Pancreas (tissue), 10 donors: Measurements from ENCODE around the gene AUTS2. TPM values are rescaled to one million over a fixed set of nuclear protein-coding genes. Genes with fewer than 3 reads are reported as not detected.

Source experiments
- ATAC-seq, 4 donors: fragments of 200-7000 bp; cut with Tn5 transposase; one replicate each; pipeline versions ENCODE4 v1.8.0 to v1.9.1; 2020; ENCODE audit warnings: mild to moderate bottlenecking in 4 of 4, moderate library complexity in 4 of 4
- DNase-seq, 6 donors: peaks; one replicate each; pipeline ENCODE4 v3.0.0-alpha.2; 2020
- FAIRE-seq: peaks from 2 replicates; lab custom pipeline; 2012; peaks lifted over from hg19 to GRCh38; lab: Jason Lieb, UNC
- H3K27ac ChIP-seq, 4 donors: fragments of 200-600 bp; sonication (generic); 1 replicate in 3 of 4; 2 replicates in 1 of 4; pipeline versions ENCODE4 v1.5.0 to v1.8.0; 2020
- H3K27me3 ChIP-seq, 4 donors: fragments of 200-600 bp; one replicate each; pipeline ENCODE4 v1.8.0; 2021
- H3K36me3 ChIP-seq, 3 donors: fragments of 200-600 bp; sonication (generic) in 1 of 3; one replicate each; pipeline versions ENCODE4 v1.5.0 to v1.8.0; 2020 to 2021
- H3K4me1 ChIP-seq, 3 donors: fragments of 200-600 bp; one replicate each; pipeline ENCODE4 v1.8.0; 2021
- H3K4me3 ChIP-seq, 4 donors: fragments of 200-600 bp; sonication (generic) in 2 of 4; one replicate each; pipeline versions ENCODE4 v1.5.0 to v1.8.0; 2020 to 2021
- H3K9me3 ChIP-seq, 4 donors: fragments of 200-600 bp; one replicate each; pipeline ENCODE4 v1.8.0; 2021
- CTCF ChIP-seq, 4 donors: fragments of 200-600 bp; sonication (generic) in 3 of 4; IDR thresholded peaks; one replicate each; pipeline versions ENCODE4 v1.5.0 to v1.8.0; 2021; ENCODE audit warnings: antibody characterized with exemption in 4 of 4
- WGBS, 2 donors: extraction: QIAGEN DNeasy Blood & Tissue Kit; methylation state at CpG; one replicate each; pipeline ENCODE4 v1.1.7; 2013; 5-methylcytosine and 5-hydroxymethylcytosine counted together
- intact Hi-C, 3 donors: fragments of 100-400 bp; cut with DNase I; formaldehyde crosslinking; loops; one replicate each; pipeline versions ENCODE4 v1.11.1 to v1.14.2; 2022
- polyA plus RNA-seq, 2 donors: library from polyadenylated mRNA; stranded (reverse); fragments of 200-250 nt; gene quantifications; one replicate each; pipeline ENCODE4 v1.2.3, GENCODE V29; 2013
- total RNA-seq, 6 donors: library from RNA; stranded (reverse); fragmentation: NEBNext Ultra II Directional in 4 of 6; extraction: Animal tissue kit (Norgen Biotek cat#: 25700) in 4 of 6; gene quantifications; one replicate each; pipeline versions ENCODE4 v1.2.1 to v1.2.4, GENCODE V29; 2021 to 2023
- donor health status: healthy with polysubstance abuse.
- donor health status: DM: no; HTN: no; CAD: no; lungs with moderate emphysema.
- donor health status: DM: no; HTN: no; CAD: no.
- donor health status: control.
- donor health status: control.
- donor health status: Bipolar disorder and iron deficiency.
- donor health status: DM: yes; HTN: yes; CAD: no.
- donor health status: DM: no; HTN: no; CAD: no.
- donor health status: DM: no; HTN: no; CAD: no.
- donor health status: DM: yes; HTN: yes; CAD: no.

The AUTS2 gene
- total and polyA plus RNA-seq, 8 donors, result 5.8 to 16.8 (median 9.9) TPM

GRCh38 chr7:70797109-70797514, 1198.8 kb downstream of the AUTS2 start:
- H3K4me3 ChIP-seq, result no peak overlapping the region
- TF ChIP-seq CTCF (IDR thresholded peaks at IDR 0.05), result no peak
- FAIRE-seq (no peak), DNase-seq (no peak), ATAC-seq (no peak)
- H3K27ac ChIP-seq, result no peak overlapping the region
- no peaks in the 10 kb centered on the region for H3K27me3 ChIP-seq
- no peaks in the 10 kb centered on the region for H3K4me1 ChIP-seq
- WGBS, 2 donors, result 73 to 75% methylated on average over 6 of the region's 6 CpGs
- intact Hi-C loops, result no loop called here
- H3K36me3 ChIP-seq, result no peaks in the 10 kb centered on the region
- H3K9me3 ChIP-seq, result no peaks in the 10 kb centered on the region

GRCh38 chr7:70799841-70800405, 1201.6 kb downstream of the AUTS2 start:
- 64 to 80% methylated on average over 4 of the region's 4 CpGs for WGBS, 2 donors
- no peak overlapping the region for H3K27ac ChIP-seq
- ATAC-seq (no peak), FAIRE-seq (no peak), DNase-seq (no peak)
- H3K9me3 ChIP-seq, result no peaks in the 10 kb centered on the region
- H3K4me1 ChIP-seq, result no peaks in the 10 kb centered on the region
- intact Hi-C loops, result no loop called here
- no peaks in the 10 kb centered on the region for H3K27me3 ChIP-seq
- H3K4me3 ChIP-seq, result no peak overlapping the region
- no peak for TF ChIP-seq CTCF (IDR thresholded peaks at IDR 0.05)
- H3K36me3 ChIP-seq, result no peaks in the 10 kb centered on the region

GRCh38 chr7:70805360-70805759, 1207.1 kb downstream of the AUTS2 start:
- TF ChIP-seq CTCF (IDR thresholded peaks at IDR 0.05), result no peak
- Histone ChIP-seq H3K27me3 (no peaks in the 10 kb centered on the region), H3K9me3 (no peaks in the 10 kb centered on the region), H3K36me3 (no peaks in the 10 kb centered on the region), H3K4me3 (no peak overlapping the region), H3K4me1 (no peaks in the 10 kb centered on the region), H3K27ac (no peak overlapping the region)
- 52 to 63% methylated on average over 7 of the region's 7 CpGs for WGBS, 2 donors
- ATAC-seq (no peak), DNase-seq (no peak), FAIRE-seq (no peak)
- intact Hi-C loops, result no loop called here

- WGBS, 2 donors, result 75 to 77% methylated on average over 11 of the region's 11 CpGs
Measured at GRCh38 chr7:70807650-70808049, 1209.4 kb downstream of the AUTS2 start.

More at GRCh38 chr7:70807650-70808049, 1209.4 kb downstream of the AUTS2 start:
- TF ChIP-seq CTCF (IDR thresholded peaks at IDR 0.05), result no peak
- Histone ChIP-seq H3K36me3 (no peaks in the 10 kb centered on the region), H3K4me3 (no peak overlapping the region), H3K27ac (no peak overlapping the region), H3K4me1 (no peaks in the 10 kb centered on the region), H3K27me3 (peaks cover 0 to 2% (median 0%) of the 10 kb centered on the region in 4 donors), H3K9me3 (no peaks in the 10 kb centered on the region)
- intact Hi-C loops, result no loop called here
- no peak for FAIRE-seq
- DNase-seq, result no peak
- ATAC-seq, result no peak
